GM12878 (cell line): ENCODE data around the gene PPP1R36. TPM values are rescaled to one million over a fixed set of nuclear protein-coding genes. Genes with fewer than 3 reads are reported as not detected.

Experiments used
- ATAC-seq: fragments of 200-7000 bp; cut with Tn5 transposase; 3 replicates; pipeline ENCODE4 v1.9.1; 2020; ENCODE audit warnings: mild to moderate bottlenecking, moderate library complexity
- BruUV-seq: library from RNA; stranded (reverse); fragments of 400-500 nt; replicated peaks from 2 replicates; lab custom pipeline; 2021; lab: Mats Ljungman, UMichigan
- CTCF ChIA-PET: fragments of 300-600 bp; sonication (Branson Sonifier 250); formaldehyde crosslinking; extraction: SDS; loops from one replicate; lab custom pipeline; 2021; ENCODE audit warnings: inconsistent platforms; lab: Yijun Ruan, JAX
- POLR2A ChIA-PET: fragments of 350-600 bp; formaldehyde crosslinking; extraction: SDS; loops from one replicate; lab custom pipeline; 2021; ENCODE audit warnings: inconsistent platforms; lab: Charles Lee
- RAD21 ChIA-PET: fragments of 300-600 bp; sonication (Branson Sonifier 250); formaldehyde crosslinking; loops from one replicate; lab custom pipeline; 2023; ENCODE audit warnings: antibody characterized with exemption; ENCODE audit not compliant: unreplicated experiment; lab: Charles Lee
- SMC1A ChIA-PET: fragments of 300-600 bp; sonication (Branson Sonifier 250); formaldehyde crosslinking; loops from one replicate; lab custom pipeline; 2023; ENCODE audit not compliant: unreplicated experiment, uncharacterized antibody; lab: Charles Lee
- DNase-seq: peaks from one replicate; pipeline ENCODE4 v3.0.0-alpha.2; 2011; ENCODE audit warnings: low read depth, low spot score
- FAIRE-seq: peaks from 3 replicates; lab custom pipeline; 2011; peaks lifted over from hg19 to GRCh38; lab: Jason Lieb, UNC
- H2AFZ ChIP-seq: 2 replicates; pipeline ENCODE4 v1.6.0; 2011; ENCODE audit warnings: low read depth, low read length, control low read depth; ENCODE audit not compliant: control insufficient read depth
- H3K27ac ChIP-seq: 2 replicates; pipeline ENCODE4 v1.5.1; 2011; ENCODE audit warnings: control low read depth; ENCODE audit not compliant: control insufficient read depth, insufficient read depth
- H3K27me3 ChIP-seq, 2 experiments: replicated peaks in 1 of 2; 2 replicates each; pipeline versions ENCODE4 v1.6.0 to v1.6.1; 2011; ENCODE audit warnings: low read length in 1 of 2; ENCODE audit not compliant: control insufficient read depth in 2 of 2, insufficient read depth in 2 of 2
- H3K36me3 ChIP-seq, 2 experiments: 2 replicates each; pipeline ENCODE4 v1.5.1; 2011; ENCODE audit warnings: low read length in 1 of 2; ENCODE audit not compliant: control insufficient read depth in 2 of 2, insufficient read depth in 2 of 2
- H3K4me1 ChIP-seq: 2 replicates; pipeline ENCODE4 v1.6.1; 2011; ENCODE audit warnings: mild to moderate bottlenecking, low read length, moderate library complexity, mixed read lengths; ENCODE audit not compliant: control insufficient read depth, insufficient read depth
- H3K4me2 ChIP-seq: 2 replicates; pipeline ENCODE4 v1.6.0; 2011; ENCODE audit warnings: control low read depth; ENCODE audit not compliant: control insufficient read depth, insufficient read depth
- H3K4me3 ChIP-seq: fragments of 200-600 bp; sonication (generic); 2 replicates; pipeline ENCODE4 v1.5.1; 2016
- H3K79me2 ChIP-seq: 2 replicates; pipeline ENCODE4 v1.6.0; 2011; ENCODE audit warnings: low read length; ENCODE audit not compliant: control insufficient read depth, insufficient read depth
- H3K9ac ChIP-seq: 2 replicates; pipeline ENCODE4 v1.8.0; 2011; ENCODE audit warnings: low read length, control low read depth, mixed read lengths; ENCODE audit not compliant: control insufficient read depth, insufficient read depth
- H3K9me3 ChIP-seq: replicated peaks from 3 replicates; pipeline ENCODE4 v1.5.1; 2011; ENCODE audit warnings: mild to moderate bottlenecking, low read length; ENCODE audit not compliant: control insufficient read depth, insufficient read depth
- H4K20me1 ChIP-seq: 2 replicates; pipeline ENCODE4 v1.6.0; 2011; ENCODE audit not compliant: control insufficient read depth, insufficient read depth
- BACH1 ChIP-seq: fragments of 450-650 bp; IDR thresholded peaks from 2 replicates; pipeline ENCODE4 v1.6.1; 2017; ENCODE audit warnings: mild to moderate bottlenecking, borderline replicate concordance
- GABPA ChIP-seq: IDR thresholded peaks from 2 replicates; pipeline ENCODE4 v1.6.1; 2014; ENCODE audit warnings: antibody characterized with exemption, low read depth, mild to moderate bottlenecking, inconsistent platforms
- NFIC ChIP-seq: IDR thresholded peaks from 2 replicates; pipeline ENCODE4 v1.6.1; 2012; ENCODE audit warnings: low read depth, mild to moderate bottlenecking, inconsistent platforms, low read length, moderate library complexity
- NFYB ChIP-seq: IDR thresholded peaks from 2 replicates; pipeline ENCODE4 v1.6.1; 2011; ENCODE audit warnings: low read depth, mild to moderate bottlenecking, low read length, improper control_type of control experiment, moderate library complexity; ENCODE audit not compliant: insufficient read depth
- PBX3 ChIP-seq: IDR thresholded peaks from 2 replicates; pipeline ENCODE4 v1.6.1; 2011; ENCODE audit warnings: mild to moderate bottlenecking, low read depth, low read length, moderate library complexity; ENCODE audit not compliant: insufficient replicate concordance
- RAD21 ChIP-seq: IDR thresholded peaks from 2 replicates; pipeline ENCODE4 v1.6.1; 2011; ENCODE audit warnings: mild to moderate bottlenecking, low read depth, low read length, moderate library complexity; ENCODE audit not compliant: insufficient read depth
- REST ChIP-seq: IDR thresholded peaks from 2 replicates; pipeline ENCODE4 v1.6.1; 2012; ENCODE audit warnings: mild to moderate bottlenecking, low read depth, low read length
- SREBF2 ChIP-seq: IDR thresholded peaks from 2 replicates; pipeline ENCODE4 v1.6.1; 2012; ENCODE audit warnings: mild to moderate bottlenecking, low read length
- TARDBP ChIP-seq: IDR thresholded peaks from 2 replicates; pipeline ENCODE4 v1.6.1; 2016; ENCODE audit warnings: borderline replicate concordance
- ZBTB4 ChIP-seq: fragments of 450-650 bp; formaldehyde crosslinking; IDR thresholded peaks from 2 replicates; pipeline ENCODE4 v1.4.0; 2022; ENCODE audit warnings: mild to moderate bottlenecking, moderate library complexity
- WGBS: methylation state at CpG from one replicate; pipeline ENCODE4 v1.1.6; 2016; ENCODE audit warnings: low lambda C conversion rate; ENCODE audit not compliant: insufficient replicate concordance, insufficient coverage; ENCODE audit errors: missing lambda C conversion rate; 5-methylcytosine and 5-hydroxymethylcytosine counted together
- in situ Hi-C: fragments of 300-500 bp; cut with MboI; formaldehyde crosslinking; loops from 9 replicates; pipeline ENCODE4 v1.14.3; 2018; ENCODE audit warnings: mixed read lengths
- intact Hi-C: fragments of 100-400 bp; cut with micrococcal nuclease; formaldehyde crosslinking; loops from one replicate; pipeline ENCODE4 v1.14.2; 2022; ENCODE audit not compliant: unreplicated experiment
- polyA plus RNA-seq, 11 experiments: library from polyadenylated mRNA; depleted of rRNA in 4 of 11; unstranded in 6 of 11; stranded (reverse) in 5 of 11; fragments of >200 nt; fragmentation: Nextera tagmentation in 4 of 11; fragmentation: Illumina TruSeq in 1 of 11; extraction: Ambion mirVana in 4 of 11; extraction: Trizol in 1 of 11; gene quantifications; 1 replicate in 1 of 11; 2 replicates in 10 of 11; pipeline versions ENCODE4 v1.2.1 to v1.2.3, GENCODE V29; 2011 to 2016; ENCODE audit warnings: inconsistent platforms in 2 of 11, missing spikeins in 2 of 11, low read depth in 1 of 11
- total RNA-seq, 4 experiments: library from RNA; depleted of rRNA in 3 of 4; stranded (reverse); fragments of >200 nt in 3 of 4; fragmentation: Illumina TruSeq in 1 of 4; extraction: Trizol in 1 of 4; gene quantifications; 2 replicates each; pipeline versions ENCODE4 v1.2.1 to v1.2.3, GENCODE V29; 2013 to 2021

PPP1R36 gene
- total and polyA plus RNA-seq, 10 of the 15 experiments (the other 5 are each of a cell fraction or from before 2014, with no cell fraction given) = 0.12 to 0.13 TPM; not detected in 8

- Histone ChIP-seq H3K4me3 (no peak overlapping the region), H3K36me3 (no peaks in the 10 kb centered on the region), H2AFZ (no peak overlapping the region), H3K27ac (no peak overlapping the region), H3K4me1 (no peaks in the 10 kb centered on the region; the same call in 1 of the 2 replicates), H4K20me1 (no peaks in the 10 kb centered on the region), H3K27me3 (no peaks in the 10 kb centered on the region), H3K9me3 (no peaks in the 10 kb centered on the region), H3K4me2 (no peak overlapping the region), H3K9ac (no peak overlapping the region), H3K79me2 (no peaks in the 10 kb centered on the region)
- intact Hi-C loops = loop anchor here (10.0 kb wide), 1 partner anchor 197 kb away; no protein-coding TSS in a partner anchor
- 58% methylated on average over 5 of the region's 5 CpGs for WGBS
- ChIA-PET RAD21 (interaction anchor here (0.6 to 1.7 kb wide), 3 partner anchors 20 to 202 kb away, joined by 3 to 4 read pairs (median 4); no protein-coding TSS in a partner anchor), POLR2A (no interaction called here), CTCF (interaction anchor here (0.9 kb wide), 1 partner anchor 288 kb away, joined by 3 read pairs; no protein-coding TSS in a partner anchor), SMC1A (interaction anchor here (0.6 to 0.8 kb wide), 2 partner anchors 167 to 257 kb away, joined by 3 read pairs; no protein-coding TSS in a partner anchor)
- TF ChIP-seq RAD21 = no peak
- no peak for TF ChIP-seq BACH1
- TF ChIP-seq NFIC = no peak
- TF ChIP-seq PBX3 = no peak
- no peak for TF ChIP-seq SREBF2
- no peak for TF ChIP-seq ZBTB4
- TF ChIP-seq GABPA = no peak
- TF ChIP-seq NFYB = no peak
- TF ChIP-seq REST = no peak
- TF ChIP-seq TARDBP = no peak
- FAIRE-seq (no peak), DNase-seq (no peak), ATAC-seq (no peak)
- no TSS peak for BruUV-seq
- in situ Hi-C loops = no loop called here
These were observed 82.3 kb downstream of the PPP1R36 start for GRCh38 chr14:64632056-64632455.
